Panc1 (cell line): ENCODE results near the gene DNAJC30. TPM values are rescaled to one million over a fixed set of nuclear protein-coding genes. Genes with fewer than 3 reads are reported as not detected.
A peak's percentile ranks its signal among the peaks of the same experiment; 100 is the strongest.

Experiments
- ATAC-seq: fragments of 200-7000 bp; cut with Tn5 transposase; 2 replicates; pipeline ENCODE4 v1.9.1; 2020; ENCODE audit warnings: mild to moderate bottlenecking, moderate library complexity
- BruUV-seq: library from RNA; stranded (reverse); fragments of 400-500 nt; replicated peaks from 2 replicates; lab custom pipeline; 2021; lab: Mats Ljungman, UMichigan
- CTCF ChIA-PET: fragments of 300-600 bp; sonication (Branson Sonifier 250); formaldehyde crosslinking; loops from one replicate; lab custom pipeline; 2022; ENCODE audit warnings: antibody characterized with exemption; lab: Charles Lee
- POLR2A ChIA-PET: fragments of 300-600 bp; sonication (Branson Sonifier 250); formaldehyde crosslinking; loops from one replicate; lab custom pipeline; 2022; ENCODE audit warnings: antibody characterized with exemption; lab: Charles Lee
- DNase-seq: peaks from one replicate; pipeline ENCODE4 v3.0.0-alpha.2; 2010; ENCODE audit warnings: low read depth, low spot score
- H3K27ac ChIP-seq: 2 replicates; pipeline ENCODE4 v1.5.1; 2011; ENCODE audit warnings: mild to moderate bottlenecking, low read length, inconsistent platforms
- H3K27me3 ChIP-seq: fragments of 200-500 bp; sonication (Bioruptor generic); 2 replicates; pipeline ENCODE4 v1.6.0; 2014; ENCODE audit warnings: low read length, inconsistent platforms; ENCODE audit not compliant: control insufficient read depth, insufficient read depth
- H3K36me3 ChIP-seq: fragments of 200-500 bp; sonication (Bioruptor generic); 2 replicates; pipeline ENCODE4 v1.5.1; 2014; ENCODE audit warnings: inconsistent platforms, mild to moderate bottlenecking, low read length, moderate library complexity; ENCODE audit not compliant: control insufficient read depth, insufficient read depth
- H3K4me1 ChIP-seq: 2 replicates; pipeline ENCODE4 v1.5.1; 2011; ENCODE audit warnings: inconsistent platforms, mild to moderate bottlenecking, low read length, moderate library complexity; ENCODE audit not compliant: control insufficient read depth, insufficient read depth
- H3K4me3 ChIP-seq, 2 experiments: 2 replicates each; pipeline ENCODE4 v1.5.1; 2011 to 2012; ENCODE audit warnings: low read depth in 2 of 2, low read length in 2 of 2, mild to moderate bottlenecking in 2 of 2, inconsistent platforms in 1 of 2, moderate library complexity in 1 of 2
- H3K9me3 ChIP-seq: fragments of 200-500 bp; sonication (Bioruptor generic); 2 replicates; pipeline ENCODE4 v1.5.1; 2014; ENCODE audit warnings: low read depth, mild to moderate bottlenecking, inconsistent platforms, low read length, moderate library complexity; ENCODE audit not compliant: control insufficient read depth, insufficient read depth
- CTCF ChIP-seq: fragments of 450-650 bp; IDR thresholded peaks from 2 replicates; pipeline ENCODE4 v1.5.1; 2017; ENCODE audit warnings: mild to moderate bottlenecking
- POLR2AphosphoS5 ChIP-seq: IDR thresholded peaks from 2 replicates; pipeline ENCODE4 v1.6.1; 2012; ENCODE audit warnings: mild to moderate bottlenecking, low read depth, low read length, moderate library complexity
- TCF7L2 ChIP-seq: IDR thresholded peaks from 2 replicates; pipeline ENCODE4 v1.6.1; 2011; ENCODE audit warnings: mild to moderate bottlenecking, low read depth, low read length, inconsistent platforms
- in situ Hi-C: cut with HindIII; loops from 2 replicates; pipeline ENCODE4 v1.10.0; 2016; ENCODE audit warnings: low sequenced_read_pairs, low pct_unique_long_range_greater_than_20kb
- intact Hi-C: fragments of 100-400 bp; cut with micrococcal nuclease; formaldehyde crosslinking; loops from one replicate; pipeline ENCODE4 v1.10.0; 2022; ENCODE audit not compliant: unreplicated experiment
- total RNA-seq: library from RNA; stranded (reverse); gene quantifications from one replicate; pipeline ENCODE4 v1.2.1, GENCODE V29; 2021; ENCODE audit not compliant: unreplicated experiment
- TF ChIP-seq, protein P1 (sequence below), 2 experiments: IDR thresholded peaks; 2 replicates each; pipeline ENCODE4 v1.6.1; 2011 to 2012; ENCODE audit warnings: low read depth in 2 of 2, control low read depth in 1 of 2, low read length in 1 of 2, mild to moderate bottlenecking in 1 of 2, moderate library complexity in 1 of 2; ENCODE audit not compliant: insufficient read depth in 1 of 2

DNAJC30 gene
- total RNA-seq, 1 experiment from 2014 or later = 11.1 TPM

- Histone ChIP-seq H3K4me3 (no peak overlapping the region), H3K36me3 (no peaks in the 10 kb centered on the region), H3K27me3 (no peaks in the 10 kb centered on the region), H3K9me3 (no peaks in the 10 kb centered on the region), H3K4me1 (peaks cover 3% of the 10 kb centered on the region; the same call in 1 of the 2 replicates), H3K27ac (no peak overlapping the region)
- ATAC-seq (peak; percentile 18; the same call in 1 of the 2 replicates), DNase-seq (no peak)
- intact Hi-C loops = no loop called here
- in situ Hi-C loops = no loop called here
- ChIA-PET POLR2A (no interaction called here), CTCF (interaction anchor here (0.7 kb wide), 1 partner anchor 90 kb away, joined by 3 read pairs; no protein-coding TSS in a partner anchor)
- TF ChIP-seq CTCF = no peak
- no TSS peak for BruUV-seq
Measured at GRCh38 chr7:73635428-73636200, 47.6 kb downstream of the DNAJC30 start.

DNA sequence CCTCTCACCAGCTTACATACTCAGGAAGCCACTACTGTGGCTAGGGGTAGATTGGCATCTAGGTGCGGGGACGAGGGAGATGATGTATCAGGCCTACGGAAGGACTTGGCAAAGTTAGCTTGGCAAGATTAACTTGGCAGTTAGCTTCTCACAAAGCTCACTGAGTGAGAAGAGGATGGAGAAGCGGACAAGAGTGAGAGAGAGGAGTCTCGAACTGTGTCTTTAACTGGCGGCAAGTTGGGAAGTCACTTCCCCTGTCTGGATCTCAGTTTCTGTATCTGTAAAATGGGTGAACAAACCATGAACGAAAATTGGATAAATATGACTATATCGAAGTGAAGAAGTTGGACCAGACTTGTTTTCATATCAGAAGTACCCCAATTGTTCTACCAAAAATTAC, 49.4 kb downstream of the DNAJC30 start:
- DNase-seq = no peak
- H3K27me3 ChIP-seq = no peaks in the 10 kb centered on the region
- H3K36me3 ChIP-seq = no peaks in the 10 kb centered on the region
- CTCF ChIA-PET = no interaction called here
- TF ChIP-seq CTCF (no peak), TCF7L2 (no peak), POLR2AphosphoS5 (no peak)
- TF ChIP-seq, protein P1, sequence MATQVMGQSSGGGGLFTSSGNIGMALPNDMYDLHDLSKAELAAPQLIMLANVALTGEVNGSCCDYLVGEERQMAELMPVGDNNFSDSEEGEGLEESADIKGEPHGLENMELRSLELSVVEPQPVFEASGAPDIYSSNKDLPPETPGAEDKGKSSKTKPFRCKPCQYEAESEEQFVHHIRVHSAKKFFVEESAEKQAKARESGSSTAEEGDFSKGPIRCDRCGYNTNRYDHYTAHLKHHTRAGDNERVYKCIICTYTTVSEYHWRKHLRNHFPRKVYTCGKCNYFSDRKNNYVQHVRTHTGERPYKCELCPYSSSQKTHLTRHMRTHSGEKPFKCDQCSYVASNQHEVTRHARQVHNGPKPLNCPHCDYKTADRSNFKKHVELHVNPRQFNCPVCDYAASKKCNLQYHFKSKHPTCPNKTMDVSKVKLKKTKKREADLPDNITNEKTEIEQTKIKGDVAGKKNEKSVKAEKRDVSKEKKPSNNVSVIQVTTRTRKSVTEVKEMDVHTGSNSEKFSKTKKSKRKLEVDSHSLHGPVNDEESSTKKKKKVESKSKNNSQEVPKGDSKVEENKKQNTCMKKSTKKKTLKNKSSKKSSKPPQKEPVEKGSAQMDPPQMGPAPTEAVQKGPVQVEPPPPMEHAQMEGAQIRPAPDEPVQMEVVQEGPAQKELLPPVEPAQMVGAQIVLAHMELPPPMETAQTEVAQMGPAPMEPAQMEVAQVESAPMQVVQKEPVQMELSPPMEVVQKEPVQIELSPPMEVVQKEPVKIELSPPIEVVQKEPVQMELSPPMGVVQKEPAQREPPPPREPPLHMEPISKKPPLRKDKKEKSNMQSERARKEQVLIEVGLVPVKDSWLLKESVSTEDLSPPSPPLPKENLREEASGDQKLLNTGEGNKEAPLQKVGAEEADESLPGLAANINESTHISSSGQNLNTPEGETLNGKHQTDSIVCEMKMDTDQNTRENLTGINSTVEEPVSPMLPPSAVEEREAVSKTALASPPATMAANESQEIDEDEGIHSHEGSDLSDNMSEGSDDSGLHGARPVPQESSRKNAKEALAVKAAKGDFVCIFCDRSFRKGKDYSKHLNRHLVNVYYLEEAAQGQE (IDR thresholded peaks at IDR 0.05; ENCODE audit: insufficient read depth in 1 of 2, low read depth in 2 of 2, low read length in 1 of 2) = no peak
- H3K9me3 ChIP-seq = no peaks in the 10 kb centered on the region
- in situ Hi-C loops = no loop called here
- H3K27ac ChIP-seq = no peak overlapping the region
- H3K4me1 ChIP-seq = peaks cover 3% of the 10 kb centered on the region; the same call in 1 of the 2 replicates
- intact Hi-C loops = no loop called here
- H3K4me3 ChIP-seq = no peak overlapping the region
- no peak for ATAC-seq
- no TSS peak for BruUV-seq
- POLR2A ChIA-PET = no interaction called here
